Measurements from ENCODE around the gene HJURP. TPM values are rescaled to one million over a fixed set of nuclear protein-coding genes. Genes with fewer than 3 reads are reported as not detected.

Gene HJURP
- total and polyA plus RNA-seq, 2 donors (not counting 1 experiment from before 2014, with no cell fraction given), result 5.8 to 6.2 TPM

- Histone ChIP-seq H3K9ac (ENCODE audit: insufficient read depth, low read length) (no peak overlapping the region), H3K9me3 (ENCODE audit: control insufficient read depth, insufficient read depth, low read depth, low read length) (no peaks in the 10 kb centered on the region), H3K4me2 (ENCODE audit: extremely low read depth, insufficient read depth, low read length) (no peak overlapping the region), H4K20me1 (ENCODE audit: control insufficient read depth, extremely low read depth, insufficient read depth, low read length) (no peaks in the 10 kb centered on the region), H2AFZ (ENCODE audit: low read length) (no peak overlapping the region), H3K4me3 (replicated peaks in 1 of 4; ENCODE audit: control extremely low read depth in 1 of 4, insufficient read depth in 1 of 4, low read depth in 3 of 4, low read length in 4 of 4) (no peak overlapping the region), H3K36me3 (ENCODE audit: control insufficient read depth, insufficient read depth, low read length) (no peaks in the 10 kb centered on the region), H3K4me1 (ENCODE audit: control insufficient read depth, extremely low read depth, insufficient read depth, low read length) (no peaks in the 10 kb centered on the region), H3K27ac (ENCODE audit: insufficient read depth, low read length) (no peak overlapping the region), H3K27me3 (ENCODE audit: control insufficient read depth, insufficient read depth, low read length) (peaks cover 4% of the 10 kb centered on the region), H3K79me2 (ENCODE audit: control insufficient read depth, insufficient read depth, low read length) (no peaks in the 10 kb centered on the region)
- no peak for DNase-seq (ENCODE audit: low read depth in 2 of 2)
- TF ChIP-seq CTCF (conservative IDR thresholded peaks at IDR 0.05 in 1 of 2, IDR thresholded peaks at IDR 0.05 in 1 of 2; ENCODE audit: low read depth in 1 of 2, low read length in 2 of 2), result no peak
- no peak for TF ChIP-seq EZH2 (IDR thresholded peaks at IDR 0.05; ENCODE audit: low read length, missing control alignments)
These were observed 33.1 kb downstream of the HJURP start for GRCh38 chr2:233821196-233821595.

GRCh38 chr2:233820774-233821105 lies 33.6 kb downstream of the HJURP start:
- Histone ChIP-seq H4K20me1 (ENCODE audit: control insufficient read depth, extremely low read depth, insufficient read depth, low read length) (no peaks in the 10 kb centered on the region), H3K4me1 (ENCODE audit: control insufficient read depth, extremely low read depth, insufficient read depth, low read length) (no peaks in the 10 kb centered on the region), H3K4me3 (replicated peaks in 1 of 4; ENCODE audit: control extremely low read depth in 1 of 4, insufficient read depth in 1 of 4, low read depth in 3 of 4, low read length in 4 of 4) (no peak overlapping the region), H3K79me2 (ENCODE audit: control insufficient read depth, insufficient read depth, low read length) (no peaks in the 10 kb centered on the region), H3K9ac (ENCODE audit: insufficient read depth, low read length) (no peak overlapping the region), H3K27me3 (ENCODE audit: control insufficient read depth, insufficient read depth, low read length) (peaks cover 4% of the 10 kb centered on the region), H2AFZ (ENCODE audit: low read length) (no peak overlapping the region), H3K36me3 (ENCODE audit: control insufficient read depth, insufficient read depth, low read length) (no peaks in the 10 kb centered on the region), H3K27ac (ENCODE audit: insufficient read depth, low read length) (no peak overlapping the region), H3K4me2 (ENCODE audit: extremely low read depth, insufficient read depth, low read length) (no peak overlapping the region), H3K9me3 (ENCODE audit: control insufficient read depth, insufficient read depth, low read depth, low read length) (no peaks in the 10 kb centered on the region)
- TF ChIP-seq EZH2 (IDR thresholded peaks at IDR 0.05; ENCODE audit: low read length, missing control alignments) (no peak), CTCF (conservative IDR thresholded peaks at IDR 0.05 in 1 of 2, IDR thresholded peaks at IDR 0.05 in 1 of 2; ENCODE audit: low read depth in 1 of 2, low read length in 2 of 2) (no peak)
- DNase-seq (ENCODE audit: low read depth in 2 of 2), result no peak

- Histone ChIP-seq H4K20me1 (ENCODE audit: control insufficient read depth, extremely low read depth, insufficient read depth, low read length) (no peaks in the 10 kb centered on the region), H3K4me2 (ENCODE audit: extremely low read depth, insufficient read depth, low read length) (no peak overlapping the region), H3K36me3 (ENCODE audit: control insufficient read depth, insufficient read depth, low read length) (no peaks in the 10 kb centered on the region), H3K9ac (ENCODE audit: insufficient read depth, low read length) (no peak overlapping the region), H3K4me1 (ENCODE audit: control insufficient read depth, extremely low read depth, insufficient read depth, low read length) (no peaks in the 10 kb centered on the region), H3K27ac (ENCODE audit: insufficient read depth, low read length) (no peak overlapping the region), H3K27me3 (ENCODE audit: control insufficient read depth, insufficient read depth, low read length) (peaks cover 4% of the 10 kb centered on the region), H2AFZ (ENCODE audit: low read length) (no peak overlapping the region), H3K79me2 (ENCODE audit: control insufficient read depth, insufficient read depth, low read length) (no peaks in the 10 kb centered on the region), H3K9me3 (ENCODE audit: control insufficient read depth, insufficient read depth, low read depth, low read length) (no peaks in the 10 kb centered on the region), H3K4me3 (replicated peaks in 1 of 4; ENCODE audit: control extremely low read depth in 1 of 4, insufficient read depth in 1 of 4, low read depth in 3 of 4, low read length in 4 of 4) (no peak overlapping the region)
- no peak for TF ChIP-seq CTCF (conservative IDR thresholded peaks at IDR 0.05 in 1 of 2, IDR thresholded peaks at IDR 0.05 in 1 of 2; ENCODE audit: low read depth in 1 of 2, low read length in 2 of 2)
- TF ChIP-seq EZH2 (IDR thresholded peaks at IDR 0.05; ENCODE audit: low read length, missing control alignments), result no peak
- DNase-seq (ENCODE audit: low read depth in 2 of 2), result no peak
These were observed 34.2 kb downstream of the HJURP start for GRCh38 chr2:233819884-233820773.
